Islet of Langerhans (tissue), 1 donor: ENCODE results near the gene RASSF10.
"Not testable (repeated sequence)": the region's sequence is repeated elsewhere in the genome, so short reads cannot be mapped to it uniquely, and the experiment has no call there.

ENCODE experiments used
- FAIRE-seq: peaks from one replicate; lab custom pipeline; 2011; peaks lifted over from hg19 to GRCh38; lab: Jason Lieb, UNC

RASSF10 gene

DNA sequence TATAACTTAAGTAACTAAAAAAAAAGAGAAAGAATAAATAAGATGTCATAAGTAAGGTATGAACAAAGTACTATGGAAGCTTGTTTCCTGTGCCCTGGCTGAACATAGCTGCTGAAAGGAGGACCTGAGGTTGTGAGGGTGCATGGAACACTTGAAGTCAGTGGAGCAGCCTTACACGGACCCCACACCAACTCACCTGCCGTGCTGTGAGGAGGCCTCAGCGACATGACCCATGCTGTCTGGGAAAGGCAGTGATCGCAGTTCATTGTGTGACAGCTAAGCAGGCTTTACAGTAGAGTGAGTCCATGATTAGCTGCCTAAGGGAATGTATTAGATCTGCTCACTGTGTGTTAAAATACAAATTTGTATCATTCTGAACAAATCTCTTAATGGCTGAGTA lies 17.6 kb downstream of the RASSF10 start:
- no peak for FAIRE-seq

DNA sequence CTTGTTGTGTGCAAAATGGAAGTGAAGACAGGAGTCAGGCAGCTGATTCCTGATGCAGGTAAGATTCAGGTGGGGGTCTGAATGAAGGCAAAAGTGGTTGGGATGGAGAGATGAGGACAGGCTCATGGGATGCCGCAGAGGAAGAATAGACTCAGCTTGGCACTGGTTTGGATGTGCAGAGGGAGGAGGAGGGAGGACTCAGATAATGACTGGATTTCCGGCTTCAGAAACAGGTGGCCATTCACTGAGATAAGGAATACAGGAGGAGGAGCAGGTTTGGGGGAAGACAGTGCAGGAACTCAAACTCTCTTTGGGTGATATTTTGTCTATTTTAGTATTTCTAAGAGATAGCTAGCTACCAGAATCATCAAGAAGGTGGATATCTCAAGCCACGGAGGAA lies 19.2 kb downstream of the RASSF10 start:
- no peak for FAIRE-seq

DNA sequence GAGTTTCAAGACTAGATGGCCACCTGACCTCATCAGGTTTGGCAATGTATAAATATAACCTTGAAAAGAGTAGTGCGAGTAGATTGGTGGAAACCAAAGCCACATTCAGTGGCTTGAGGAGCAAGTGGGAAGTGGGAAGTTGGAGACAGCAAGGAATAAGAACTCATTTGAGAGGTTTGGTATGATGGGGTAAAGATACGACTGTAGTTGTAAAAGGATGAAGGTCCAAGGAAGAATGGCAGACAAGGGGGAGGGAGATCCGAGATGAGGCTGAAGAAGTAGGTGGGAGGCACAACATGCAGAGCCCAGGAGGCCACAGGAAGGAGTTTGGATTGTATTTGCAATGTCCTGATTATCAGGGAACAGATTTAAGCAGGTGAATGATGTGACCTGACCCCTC lies 20.8 kb downstream of the RASSF10 start:
- FAIRE-seq = no peak

DNA sequence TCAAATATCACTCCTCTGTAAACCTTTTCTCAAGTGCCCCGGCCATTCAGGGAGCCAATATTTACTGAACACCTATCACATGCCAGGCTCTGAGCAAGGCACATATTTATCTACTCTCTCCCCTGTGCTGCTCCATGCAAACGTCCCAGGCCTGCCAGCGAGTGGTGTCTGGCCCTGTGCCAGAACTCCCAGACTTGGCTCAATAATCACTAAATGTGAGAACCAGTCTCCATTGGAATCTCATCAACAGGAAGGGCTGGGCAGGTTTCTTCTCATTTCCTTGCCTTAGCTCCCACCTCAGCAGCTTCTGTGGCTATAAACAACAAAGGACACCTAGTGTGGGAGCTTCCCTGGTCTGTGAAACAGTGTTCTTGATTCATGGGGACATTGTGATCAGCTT lies 21.7 kb downstream of the RASSF10 start:
- no peak for FAIRE-seq

DNA sequence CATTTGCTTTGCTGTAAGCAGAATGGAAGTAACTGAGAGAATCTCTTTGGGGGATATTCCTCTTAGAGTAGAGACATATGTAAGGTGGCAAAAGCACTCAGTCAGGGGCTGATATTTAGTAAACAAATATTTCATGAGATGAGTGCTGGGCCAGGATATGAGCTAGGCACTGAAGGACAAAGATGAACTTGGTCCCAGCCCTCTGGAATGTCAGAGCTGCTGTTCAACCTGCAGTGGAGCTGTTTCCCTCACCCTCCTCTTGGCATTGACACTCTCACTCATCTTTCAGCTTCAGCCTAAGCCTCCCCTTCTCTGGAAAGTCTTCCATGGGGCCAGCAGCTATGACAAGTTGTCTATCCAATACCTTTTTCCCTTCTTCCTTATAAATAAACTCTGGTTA lies 22.2 kb downstream of the RASSF10 start:
- no peak for FAIRE-seq

DNA sequence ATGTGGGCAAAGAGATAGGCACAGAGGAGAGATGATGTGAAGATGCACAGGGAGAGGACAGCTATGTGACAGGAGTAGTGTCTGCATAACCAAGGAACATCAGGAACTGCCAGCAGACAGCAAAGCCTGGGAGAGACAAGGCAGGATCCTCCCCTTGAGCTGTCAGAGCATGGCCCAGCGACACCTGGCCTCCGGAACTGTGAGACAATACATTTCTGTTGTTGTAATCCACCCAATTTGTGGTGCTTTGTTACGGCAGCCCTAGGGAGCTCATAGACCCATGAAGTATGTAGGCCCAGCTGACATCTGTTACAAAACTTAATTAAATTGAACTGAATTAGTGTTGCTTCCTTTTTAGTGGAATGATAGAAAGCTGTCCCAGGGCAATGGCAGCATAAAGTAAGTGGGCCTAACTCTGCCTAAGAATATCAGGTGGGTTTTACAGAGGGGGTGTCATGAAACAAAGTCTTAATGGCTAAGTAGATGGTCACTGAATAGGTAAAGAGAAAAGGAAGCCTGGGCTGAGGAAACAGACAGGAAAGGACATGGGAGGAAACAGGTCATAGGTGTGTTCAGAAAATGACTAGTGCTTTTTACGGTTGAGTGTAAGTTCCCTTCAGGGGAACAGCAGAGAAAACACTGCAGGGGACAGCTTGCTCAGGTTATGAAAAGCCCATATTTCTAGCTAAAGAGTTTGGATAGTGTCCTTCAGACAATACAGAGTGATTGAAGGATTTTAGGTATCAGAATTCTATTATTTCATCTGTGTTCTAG lies 24.8 kb downstream of the RASSF10 start:
- FAIRE-seq = peak; percentile 70

DNA sequence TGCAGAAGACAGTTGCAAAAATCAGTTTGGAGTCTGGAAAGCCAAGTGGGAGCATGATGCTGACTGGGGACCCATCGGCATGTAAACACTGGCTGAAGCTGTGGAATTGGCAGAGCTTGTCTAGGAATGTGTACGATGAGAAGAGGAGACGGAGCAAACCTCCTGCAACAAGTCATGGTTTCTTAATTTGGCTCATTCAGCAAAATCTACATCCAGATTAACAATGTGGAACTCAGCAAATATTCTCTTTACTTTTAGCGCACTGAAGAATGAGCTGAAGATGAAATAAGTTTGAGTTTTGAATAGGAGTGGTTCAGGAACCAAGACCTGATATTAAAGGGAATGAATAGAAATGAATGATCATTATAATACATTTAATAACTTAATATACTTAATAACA lies 26.6 kb downstream of the RASSF10 start:
- no peak for FAIRE-seq

DNA sequence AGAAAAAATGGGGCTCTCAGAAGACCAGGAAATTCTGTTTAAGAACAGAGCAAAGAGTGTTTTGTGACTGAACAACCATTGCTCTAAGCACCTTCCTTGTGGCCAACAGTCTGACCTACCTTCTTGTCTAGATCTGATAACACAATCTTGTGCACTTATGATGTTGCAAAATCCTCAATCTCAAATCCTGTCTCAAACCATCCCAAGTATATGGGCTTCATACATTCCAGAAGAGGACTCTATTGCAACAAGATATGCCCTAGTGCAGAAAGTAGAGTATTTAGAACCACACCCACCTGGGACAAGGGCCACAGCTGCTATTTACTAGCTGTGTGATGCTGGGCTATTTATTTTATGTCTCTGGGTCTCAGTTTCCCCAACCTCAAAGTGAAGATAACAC lies 27.1 kb downstream of the RASSF10 start:
- FAIRE-seq = no peak

DNA sequence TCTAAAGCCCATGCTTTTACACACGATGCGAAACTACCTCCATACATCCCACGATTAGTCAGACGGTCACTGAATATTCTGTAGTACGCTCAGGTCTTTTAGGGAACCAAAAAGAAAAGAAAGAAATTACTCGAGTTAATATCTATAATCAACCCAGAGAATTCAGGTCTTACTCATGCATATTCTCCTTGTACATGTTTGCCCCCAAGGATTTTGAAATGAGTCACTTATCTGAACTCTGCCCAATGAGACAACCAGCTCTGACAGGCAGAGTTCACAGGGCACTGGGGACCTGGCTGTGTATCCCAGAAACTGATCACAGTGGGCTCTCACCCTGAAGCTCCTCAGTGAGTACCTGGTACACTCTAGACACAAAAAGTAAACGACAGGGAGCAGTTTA lies 29.2 kb downstream of the RASSF10 start:
- no peak for FAIRE-seq

DNA sequence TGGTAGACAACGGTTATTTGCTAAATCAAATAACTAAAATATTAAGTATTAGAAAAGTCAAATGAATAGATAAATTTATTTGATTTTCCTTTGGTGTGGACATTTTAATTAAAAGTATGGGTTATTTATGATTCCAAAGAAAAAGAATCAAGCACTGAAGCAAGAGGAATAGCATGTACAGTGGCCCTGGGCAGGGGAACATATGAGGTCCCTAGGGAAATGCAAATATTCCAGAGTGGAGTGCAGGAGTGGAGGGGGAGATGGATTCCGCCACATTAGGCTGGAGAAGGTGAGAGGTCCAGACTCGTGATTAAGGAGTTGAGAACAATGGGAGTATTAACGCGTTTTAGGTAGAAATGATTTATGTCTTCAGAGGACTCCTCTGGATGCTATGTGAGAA lies 30.0 kb downstream of the RASSF10 start:
- no peak for FAIRE-seq

DNA sequence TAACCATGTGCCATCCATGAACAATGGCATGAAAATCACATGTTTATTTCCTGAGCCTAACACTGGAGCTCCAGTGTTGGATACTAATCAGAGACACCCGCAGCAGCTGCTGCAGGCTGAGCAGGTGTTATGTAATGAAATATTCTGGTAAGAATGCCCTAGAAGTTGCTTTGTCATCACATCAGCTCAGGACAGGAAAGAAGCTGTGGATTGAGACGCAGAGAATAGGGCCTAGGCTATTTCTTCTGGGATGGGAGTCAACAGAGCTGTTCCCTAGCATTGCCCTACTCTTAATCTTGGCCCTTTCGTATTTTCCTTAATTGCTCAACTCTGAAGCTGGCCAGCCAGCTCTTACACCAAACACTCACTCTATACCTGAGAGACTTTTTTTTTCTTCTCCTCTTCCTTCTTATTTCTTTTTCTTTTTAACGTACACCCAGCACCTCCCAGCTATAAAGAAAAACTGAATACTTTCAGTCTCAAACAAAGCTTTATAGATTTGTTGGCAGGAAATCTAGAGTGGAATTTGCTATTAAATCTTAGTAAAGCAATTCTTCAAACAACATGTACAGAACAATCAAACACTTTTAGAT lies 31.9 kb downstream of the RASSF10 start:
- peak; percentile 24 for FAIRE-seq

DNA sequence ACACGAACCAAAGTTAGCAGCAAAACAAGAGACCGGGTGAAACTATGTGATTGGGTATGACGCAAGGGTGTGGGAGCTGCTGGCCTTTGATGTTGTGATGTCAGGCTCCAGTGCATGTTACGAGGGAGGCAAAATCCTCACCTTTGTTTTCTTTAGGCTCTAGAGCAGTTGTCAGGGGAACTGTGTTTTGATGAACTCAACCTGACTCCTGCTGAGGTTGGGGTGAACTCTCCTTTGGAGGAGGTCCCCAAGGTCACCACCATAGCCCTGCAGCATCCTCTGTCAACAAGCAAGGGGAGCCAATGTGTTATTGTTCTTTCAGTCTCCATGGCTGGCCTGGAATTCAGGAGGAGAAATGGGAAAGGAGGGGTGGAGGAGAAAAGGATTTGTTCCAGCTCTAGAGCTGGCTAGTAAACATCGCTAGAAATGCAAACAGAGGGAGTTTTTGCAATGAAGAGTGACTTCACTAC lies 33.8 kb downstream of the RASSF10 start:
- FAIRE-seq = no peak

DNA sequence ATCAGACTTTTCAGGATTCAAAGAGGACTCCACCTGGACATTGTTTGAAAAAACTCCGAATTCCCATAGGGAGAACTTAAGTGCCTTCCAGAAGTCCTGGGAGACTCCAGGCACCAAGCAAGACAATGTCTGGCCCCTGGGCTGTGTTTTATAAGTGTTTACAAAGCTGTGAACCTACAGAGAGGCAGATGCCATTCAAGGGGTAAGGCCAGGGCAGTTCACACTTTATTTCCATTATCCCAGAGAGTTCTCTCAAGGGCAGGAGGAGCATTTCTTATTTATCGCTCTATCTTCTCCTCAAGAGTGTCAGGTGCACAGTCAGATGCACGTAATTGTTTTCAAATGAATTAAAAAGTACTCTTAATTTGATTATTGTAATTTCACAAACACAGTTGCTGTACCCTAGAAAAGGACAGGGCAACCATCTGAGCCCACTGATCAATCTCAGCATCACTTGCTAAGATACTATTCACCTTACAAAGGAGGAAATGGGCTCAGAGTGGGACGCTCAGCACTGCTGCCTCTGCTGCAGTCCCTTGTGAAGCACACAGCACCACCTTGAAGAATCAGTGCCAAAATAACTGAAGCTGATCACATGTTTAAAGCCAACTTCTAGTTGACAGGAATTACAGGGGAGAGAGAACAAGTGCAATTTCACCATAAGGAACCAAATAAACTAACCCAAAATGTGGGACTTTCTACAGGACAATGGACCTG lies 35.0 kb downstream of the RASSF10 start:
- FAIRE-seq = no peak

DNA sequence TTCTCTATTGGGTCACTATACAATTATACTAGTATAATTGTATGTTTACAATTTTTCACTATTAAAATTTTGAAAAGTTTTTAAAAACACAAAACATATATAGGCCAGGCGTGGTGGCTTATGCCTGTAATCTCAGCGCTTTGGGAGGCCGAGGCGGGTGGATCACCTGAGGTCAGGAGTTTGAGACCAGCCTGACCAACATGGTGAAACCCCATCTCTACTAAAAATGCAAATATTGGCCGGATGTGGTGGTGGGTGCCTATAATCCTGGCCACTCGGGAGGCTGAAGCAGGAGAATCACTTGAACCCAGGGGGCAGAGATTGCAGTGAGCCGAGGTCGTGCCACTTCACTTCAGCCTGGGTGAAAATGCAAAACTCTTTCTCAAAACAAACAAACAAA lies 36.0 kb downstream of the RASSF10 start:
- not testable (repeated sequence) for FAIRE-seq

DNA sequence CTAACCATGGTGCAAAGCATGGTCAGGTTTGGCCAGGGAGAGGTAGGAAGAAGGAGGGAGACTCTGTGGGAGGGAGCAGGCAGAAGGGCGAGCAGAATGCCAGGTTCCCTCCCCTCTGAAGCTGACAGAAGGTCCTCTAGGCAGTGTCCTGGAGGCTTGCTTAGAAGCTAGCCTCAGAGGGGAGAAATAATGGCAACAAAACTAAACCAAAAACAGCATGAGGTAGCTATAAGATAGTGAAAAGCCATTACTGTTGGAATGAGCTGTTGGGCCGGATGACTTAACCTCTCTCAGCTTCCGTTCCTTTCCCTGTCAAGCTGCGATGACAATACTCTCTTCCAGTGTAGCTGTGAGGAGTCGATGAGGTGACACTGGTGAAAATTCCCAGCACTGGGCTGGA lies 36.6 kb downstream of the RASSF10 start:
- no peak for FAIRE-seq

DNA sequence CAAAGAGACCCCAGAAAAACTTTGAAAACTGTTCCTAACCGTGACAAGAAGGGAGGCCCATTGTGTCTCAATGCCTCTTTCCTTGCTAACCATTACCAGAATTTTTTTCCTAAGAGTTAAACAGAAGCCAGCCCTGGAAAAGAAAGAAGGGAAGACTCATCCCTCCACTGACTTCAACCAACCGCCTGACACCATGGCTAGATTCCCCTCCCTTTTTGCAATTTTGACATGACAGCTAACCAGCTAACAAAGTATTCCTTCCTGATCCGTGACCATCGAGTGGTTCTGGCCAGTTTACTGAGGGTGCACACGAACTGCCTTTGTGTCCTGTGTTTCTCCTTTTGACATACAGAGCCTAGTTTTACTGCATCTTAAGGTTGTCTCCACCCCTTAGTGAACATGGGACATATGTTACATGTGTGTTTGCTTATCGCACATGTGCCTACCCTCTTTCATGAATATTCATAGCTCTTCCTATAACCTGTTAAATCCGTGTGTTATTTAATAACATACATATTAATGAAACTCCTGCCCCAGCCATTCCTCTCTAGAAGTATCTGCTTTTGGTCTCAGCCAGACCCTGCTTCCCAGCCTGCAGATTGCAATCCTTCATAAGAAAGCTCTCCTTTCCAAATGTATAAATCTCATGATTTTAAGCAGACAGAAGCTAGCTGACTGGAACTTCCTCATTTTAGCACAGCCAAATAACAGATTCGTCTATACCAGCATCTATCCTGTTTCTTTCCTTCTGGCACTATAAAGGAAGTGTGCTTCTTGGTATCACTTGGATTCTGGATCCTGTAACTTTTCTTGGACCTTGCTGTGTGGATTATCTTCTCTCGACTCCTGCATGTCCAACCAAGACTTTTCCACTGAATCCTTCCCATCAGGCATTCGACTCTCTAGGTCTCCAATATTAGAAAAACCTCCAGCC lies 37.8 kb downstream of the RASSF10 start:
- FAIRE-seq = no peak

DNA sequence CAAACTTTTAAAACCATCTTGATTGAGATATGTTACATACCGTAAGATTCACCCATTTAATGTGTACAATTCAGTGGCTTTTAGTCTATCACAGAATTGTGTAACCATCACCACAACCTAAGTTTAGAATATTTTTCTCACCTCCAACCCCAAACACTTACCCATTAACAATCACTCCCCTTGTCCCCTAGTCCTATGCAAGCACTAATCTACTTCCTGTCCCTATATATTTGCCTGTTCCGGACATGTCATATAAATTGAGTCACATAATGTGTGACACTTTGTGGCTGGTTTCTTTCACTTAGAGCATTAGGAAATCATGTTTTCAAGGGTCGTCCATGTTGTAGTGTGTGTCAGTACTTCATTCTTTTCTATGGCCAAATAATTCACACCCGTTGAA lies 38.8 kb downstream of the RASSF10 start:
- no peak for FAIRE-seq

DNA sequence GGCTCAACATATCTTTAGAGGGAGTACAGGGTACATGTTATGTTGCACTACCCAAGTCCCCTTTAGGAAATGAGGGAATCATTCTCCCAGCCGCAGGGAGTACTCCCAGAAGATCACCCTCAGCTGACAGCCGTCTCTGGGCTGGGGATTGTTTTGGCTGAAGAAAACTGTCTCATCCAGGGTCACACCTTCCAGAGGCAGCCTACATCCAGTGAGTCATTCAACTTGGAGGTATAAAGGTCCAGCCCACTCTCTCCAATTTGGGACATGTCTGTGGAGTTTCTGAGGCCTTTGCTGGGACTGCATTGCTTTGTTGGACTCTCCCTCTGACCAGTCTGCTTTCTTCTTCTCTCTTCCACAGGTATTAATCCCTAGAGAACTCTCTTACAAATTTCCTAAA lies 42.1 kb downstream of the RASSF10 start:
- no peak for FAIRE-seq

DNA sequence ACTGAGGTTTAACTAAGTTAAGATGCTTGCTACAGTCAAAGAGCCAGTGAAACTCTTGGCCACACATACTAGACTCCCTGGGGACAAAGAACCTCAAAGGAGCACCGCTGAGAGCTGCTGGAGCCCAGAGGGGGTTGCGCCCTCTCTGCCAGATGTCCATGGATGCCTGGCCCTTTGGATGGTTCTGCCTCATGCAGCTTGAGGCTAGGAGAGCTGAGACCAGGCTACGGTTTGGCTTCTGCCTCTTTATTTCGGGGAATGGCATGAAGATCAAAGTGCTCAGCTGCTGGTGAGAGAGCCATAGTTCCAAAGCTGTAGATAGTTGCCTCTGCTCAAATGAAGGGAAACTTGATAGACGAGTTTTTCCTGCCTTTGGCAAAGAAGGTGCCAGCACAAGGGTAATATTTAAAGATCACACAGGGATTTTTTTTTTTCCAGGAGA lies 43.0 kb downstream of the RASSF10 start:
- no peak for FAIRE-seq

DNA sequence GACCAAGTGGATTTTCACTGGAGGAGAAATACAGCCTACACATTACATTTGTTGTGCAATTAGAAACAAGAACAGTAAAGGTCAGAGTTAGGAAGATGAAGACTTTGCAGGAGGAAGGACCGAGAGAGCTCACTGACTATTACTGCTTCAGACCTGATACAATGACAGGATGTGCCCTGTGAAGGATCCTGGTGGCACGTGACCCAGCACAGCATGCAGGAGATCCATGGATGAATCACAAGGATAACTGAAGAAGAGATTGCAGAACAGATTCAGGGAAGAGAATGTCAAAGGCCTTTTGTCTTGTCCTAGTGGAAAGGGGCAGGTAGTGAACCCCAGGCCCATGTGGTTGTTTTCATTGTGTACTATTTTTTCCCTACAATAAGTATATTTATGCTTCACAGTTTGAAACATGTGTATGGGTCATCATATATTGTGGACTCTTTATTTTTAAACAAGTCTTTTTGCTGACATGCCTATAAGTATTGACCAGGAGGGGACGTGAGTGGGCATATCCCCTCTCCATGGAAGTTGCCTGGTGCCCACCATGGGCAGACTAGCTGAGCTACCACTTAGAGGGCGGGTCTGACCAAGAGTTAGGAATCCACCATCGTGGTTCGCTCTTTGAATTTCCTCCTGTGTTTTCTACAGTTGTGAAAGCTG lies 44.3 kb downstream of the RASSF10 start:
- no peak for FAIRE-seq

DNA sequence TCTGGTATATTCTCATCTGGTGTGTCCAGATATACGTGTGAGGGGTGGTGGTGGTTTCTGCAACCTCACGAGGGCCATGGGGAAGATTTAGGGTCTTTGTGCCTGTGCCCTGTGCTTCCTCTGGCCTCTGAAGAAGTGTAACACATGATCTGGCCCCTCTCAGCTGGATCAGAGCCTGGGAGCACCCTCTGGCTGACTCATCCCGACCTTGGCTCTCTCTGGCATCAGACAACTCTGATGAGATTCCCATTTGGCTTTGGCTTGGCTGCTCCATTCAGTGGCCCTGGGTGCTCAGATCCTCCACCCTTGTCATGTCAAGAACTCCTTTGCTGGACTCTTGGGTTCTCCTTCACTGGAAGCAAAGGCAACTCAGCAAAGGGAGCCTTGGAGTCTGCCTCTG lies 45.2 kb downstream of the RASSF10 start:
- FAIRE-seq = no peak

DNA sequence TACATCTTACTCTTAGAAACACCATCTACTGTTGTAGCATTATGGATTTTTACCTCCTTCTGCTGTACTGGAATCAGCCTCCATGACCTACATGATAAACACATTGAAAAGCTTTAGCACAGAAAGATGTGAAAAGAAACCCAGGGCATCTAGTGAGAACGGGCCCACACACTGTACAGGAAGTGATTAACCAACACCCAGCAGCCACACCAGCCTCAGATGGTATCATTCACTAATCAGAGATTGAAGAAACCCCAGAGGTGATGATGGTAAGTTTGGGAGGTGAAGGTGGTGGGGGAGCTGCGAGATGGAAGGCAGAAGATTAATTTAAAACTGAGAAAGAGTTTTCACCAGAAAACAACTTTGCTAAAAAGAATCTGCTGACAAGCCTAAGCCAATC lies 46.1 kb downstream of the RASSF10 start:
- no peak for FAIRE-seq
